ENCODE data around the gene CHPT1. TPM values are rescaled to one million over a fixed set of nuclear protein-coding genes. Genes with fewer than 3 reads are reported as not detected.
"Not testable (repeated sequence)": the region's sequence is repeated elsewhere in the genome, so short reads cannot be mapped to it uniquely, and the experiment has no call there.

The CHPT1 gene
- polyA plus RNA-seq, 1 of the 3 experiments (the other 2 are of a cell fraction), result 12.0 TPM

- DNase-seq, result no peak
- Histone ChIP-seq H3K9ac (no peak overlapping the region), H3K79me2 (ENCODE audit: insufficient read depth) (no peaks in the 10 kb centered on the region), H3K4me2 (no peak overlapping the region), H3K9me2 (no peaks in the 10 kb centered on the region), H3K36me3 (replicated peaks in 1 of 2; ENCODE audit: control insufficient read depth in 1 of 2, insufficient read depth in 2 of 2, low read length in 1 of 2) (no peaks in the 10 kb centered on the region), H3F3A (replicated peaks; ENCODE audit: insufficient read depth) (no peaks in the 10 kb centered on the region), H2AFZ (ENCODE audit: low read depth) (no peak overlapping the region), H3K4me3 (ENCODE audit: low read depth in 2 of 2, low read length in 1 of 2) (no peak overlapping the region), H3K9me3 (no peaks in the 10 kb centered on the region), H3K27ac (ENCODE audit: low read depth in 2 of 2, low read length in 1 of 2) (no peak overlapping the region), H3K4me1 (ENCODE audit: control insufficient read depth in 1 of 2, insufficient read depth in 2 of 2, low read depth in 1 of 2, low read length in 1 of 2) (no peaks in the 10 kb centered on the region), H3K27me3 (ENCODE audit: insufficient read depth) (peaks cover 12% of the 10 kb centered on the region; the same call in 1 of the 2 replicates), H4K20me1 (ENCODE audit: insufficient read depth) (no peaks in the 10 kb centered on the region)
- 6% methylated on average over 2 of the region's 2 CpGs for WGBS (ENCODE audit: low lambda C conversion rate)
- no peak for TF ChIP-seq EP300 (IDR thresholded peaks at IDR 0.05; ENCODE audit: borderline replicate concordance in 1 of 2, low read depth in 1 of 2, low read length in 1 of 2)
- no peak for TF ChIP-seq CHD2 (IDR thresholded peaks at IDR 0.05; ENCODE audit: low read length, partially characterized antibody)
- TF ChIP-seq PBX3 (IDR thresholded peaks at IDR 0.05), result no peak
- TF ChIP-seq FOXJ3 (CRISPR knock-in tag; IDR thresholded peaks at IDR 0.05), result no peak
- TF ChIP-seq MAX (IDR thresholded peaks at IDR 0.05; ENCODE audit: low read depth), result no peak
- no peak for TF ChIP-seq TEAD4 (IDR thresholded peaks at IDR 0.05; ENCODE audit: borderline replicate concordance, insufficient read depth)
- TF ChIP-seq NRF1 (IDR thresholded peaks at IDR 0.05; ENCODE audit: low read depth, low read length), result no peak
- TF ChIP-seq USF2 (IDR thresholded peaks at IDR 0.05; ENCODE audit: borderline replicate concordance, low read depth, low read length), result no peak
- no peak for TF ChIP-seq TAF1 (IDR thresholded peaks at IDR 0.05; ENCODE audit: borderline replicate concordance, low read depth, low read length)
- no peak for TF ChIP-seq EZH2phosphoT487 (IDR thresholded peaks at IDR 0.05; ENCODE audit: borderline replicate concordance, low read depth)
- no peak for TF ChIP-seq SIN3A (IDR thresholded peaks at IDR 0.05; ENCODE audit: borderline replicate concordance, low read depth, low read length)
- no peak for TF ChIP-seq GABPA (IDR thresholded peaks at IDR 0.05; ENCODE audit: low read depth)
- no peak for TF ChIP-seq ELF1 (IDR thresholded peaks at IDR 0.05)
- no peak for TF ChIP-seq IRF3 (IDR thresholded peaks at IDR 0.05; ENCODE audit: low read depth, low read length)
- CTCF ChIA-PET, result no interaction called here
- POLR2A ChIA-PET, result no interaction called here
Observed at GRCh38 chr12:101655393-101655792, 42.0 kb upstream of the CHPT1 start.

- H3K36me3 ChIP-seq (replicated peaks in 1 of 2; ENCODE audit: control insufficient read depth in 1 of 2, insufficient read depth in 2 of 2, low read length in 1 of 2); H3K27ac ChIP-seq (ENCODE audit: low read depth in 2 of 2, low read length in 1 of 2); H3F3A ChIP-seq (replicated peaks; ENCODE audit: insufficient read depth); H4K20me1 ChIP-seq (ENCODE audit: insufficient read depth); H2AFZ ChIP-seq (ENCODE audit: low read depth); H3K9me2 ChIP-seq; CTCF ChIA-PET; H3K4me2 ChIP-seq; H3K4me3 ChIP-seq (ENCODE audit: low read depth in 2 of 2, low read length in 1 of 2); H3K4me1 ChIP-seq (ENCODE audit: control insufficient read depth in 1 of 2, insufficient read depth in 2 of 2, low read depth in 1 of 2, low read length in 1 of 2); H3K9me3 ChIP-seq; H3K79me2 ChIP-seq (ENCODE audit: insufficient read depth); DNase-seq; H3K9ac ChIP-seq; POLR2A ChIA-PET; H3K27me3 ChIP-seq (ENCODE audit: insufficient read depth): not testable (repeated sequence)
- 7% methylated on average over 2 of the region's 2 CpGs for WGBS (ENCODE audit: low lambda C conversion rate)
Observed at GRCh38 chr12:101660662-101661061, 36.8 kb upstream of the CHPT1 start.

Measured in SK-N-SH (cell line).